Ovary (tissue), 3 donors: ENCODE measurements around the gene EN2.

Source experiments
- EP300 ChIP-seq: sonication (generic); formaldehyde crosslinking; IDR thresholded peaks from one replicate; pipeline ENCODE4 v1.6.1; 2017; ENCODE audit warnings: antibody characterized with exemption
- POLR2A ChIP-seq: fragments of 450-650 bp; IDR thresholded peaks from one replicate; pipeline ENCODE4 v1.6.1; 2017; ENCODE audit warnings: antibody characterized with exemption, mild to moderate bottlenecking, moderate library complexity
- TF ChIP-seq, protein P1 (sequence below), 3 donors: fragments of 450-650 bp in 2 of 3; fragments of 200-600 bp in 1 of 3; IDR thresholded peaks; one replicate each; pipeline versions ENCODE4 v1.5.1 to v1.8.0; 2016 to 2022; ENCODE audit warnings: antibody characterized with exemption in 3 of 3, mild to moderate bottlenecking in 1 of 3
- donor health status: DM: no; HTN: no; CAD: no.

DNA sequence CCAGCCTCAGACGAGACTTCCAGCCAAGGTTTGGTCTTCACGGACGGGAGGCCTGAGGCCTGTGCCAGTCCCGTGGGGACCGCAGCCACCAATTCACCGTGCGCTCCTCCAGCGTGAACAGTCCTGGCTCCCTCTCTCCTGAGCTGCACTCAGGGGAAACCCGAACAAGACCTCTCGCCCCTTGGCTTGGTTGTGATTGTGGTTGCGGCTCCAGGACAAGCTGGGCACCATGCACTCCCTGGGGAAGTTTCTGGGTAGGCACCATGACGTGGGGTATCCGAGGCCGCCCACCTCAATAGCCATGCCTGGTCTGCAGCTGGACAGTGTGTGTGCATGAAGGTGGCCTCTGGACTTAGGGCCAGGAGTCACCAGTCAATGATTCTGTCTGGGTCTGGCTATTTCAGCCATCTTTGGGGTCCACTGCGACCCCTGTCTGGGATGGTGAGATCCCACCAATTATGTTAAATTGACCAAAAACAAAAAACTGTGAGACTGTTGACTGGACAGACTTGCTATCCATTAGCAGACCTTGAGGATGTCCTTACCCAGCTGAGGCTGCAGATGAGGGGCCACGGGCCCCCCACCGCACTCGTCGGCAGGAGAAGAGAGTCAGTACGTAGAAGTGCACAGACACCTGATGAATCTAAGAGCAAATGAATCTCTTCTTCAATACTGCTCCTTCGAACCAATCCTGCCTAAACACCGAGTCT lies 33.5 kb upstream of the EN2 start:
- TF ChIP-seq, protein P1, sequence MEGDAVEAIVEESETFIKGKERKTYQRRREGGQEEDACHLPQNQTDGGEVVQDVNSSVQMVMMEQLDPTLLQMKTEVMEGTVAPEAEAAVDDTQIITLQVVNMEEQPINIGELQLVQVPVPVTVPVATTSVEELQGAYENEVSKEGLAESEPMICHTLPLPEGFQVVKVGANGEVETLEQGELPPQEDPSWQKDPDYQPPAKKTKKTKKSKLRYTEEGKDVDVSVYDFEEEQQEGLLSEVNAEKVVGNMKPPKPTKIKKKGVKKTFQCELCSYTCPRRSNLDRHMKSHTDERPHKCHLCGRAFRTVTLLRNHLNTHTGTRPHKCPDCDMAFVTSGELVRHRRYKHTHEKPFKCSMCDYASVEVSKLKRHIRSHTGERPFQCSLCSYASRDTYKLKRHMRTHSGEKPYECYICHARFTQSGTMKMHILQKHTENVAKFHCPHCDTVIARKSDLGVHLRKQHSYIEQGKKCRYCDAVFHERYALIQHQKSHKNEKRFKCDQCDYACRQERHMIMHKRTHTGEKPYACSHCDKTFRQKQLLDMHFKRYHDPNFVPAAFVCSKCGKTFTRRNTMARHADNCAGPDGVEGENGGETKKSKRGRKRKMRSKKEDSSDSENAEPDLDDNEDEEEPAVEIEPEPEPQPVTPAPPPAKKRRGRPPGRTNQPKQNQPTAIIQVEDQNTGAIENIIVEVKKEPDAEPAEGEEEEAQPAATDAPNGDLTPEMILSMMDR (IDR thresholded peaks at IDR 0.05), result no peak
- TF ChIP-seq POLR2A, result no peak
- no peak for TF ChIP-seq EP300
